C4-2B (cell line): ENCODE results near the gene IWS1.

ENCODE experiments used
- CTCF ChIP-seq: fragments of 450-650 bp; conservative IDR thresholded peaks from 2 replicates; pipeline ENCODE4 v1.5.1; 2017; ENCODE audit warnings: mild to moderate bottlenecking
- ZFX ChIP-seq: fragments of 450-650 bp; IDR thresholded peaks from 2 replicates; pipeline ENCODE4 v1.6.1; 2017

- no peak for TF ChIP-seq CTCF
- TF ChIP-seq ZFX: no peak
Measured at GRCh38 chr2:127525691-127526131, 578 bp downstream of the IWS1 start.
